ENCODE results near the gene TBX10. TPM values are rescaled to one million over a fixed set of nuclear protein-coding genes. Genes with fewer than 3 reads are reported as not detected.
"Not testable (repeated sequence)": the region's sequence is repeated elsewhere in the genome, so short reads cannot be mapped to it uniquely, and the experiment has no call there.

TBX10 gene
- total and polyA plus RNA-seq, 2 of the 8 experiments (the other 6 are each of a cell fraction or from before 2014, with no cell fraction given): 0.09 TPM; not detected in 1

GRCh38 chr11:67618901-67619659, 20.5 kb downstream of the TBX10 start:
- not testable (repeated sequence) for H2AK5ac ChIP-seq (ENCODE audit: low read depth, low read length); H3K9me3 ChIP-seq (ENCODE audit: insufficient read depth in 2 of 2, low read depth in 1 of 2, low read length in 1 of 2); H3K27ac ChIP-seq (ENCODE audit: low read depth, low read length); H3K79me1 ChIP-seq (ENCODE audit: low read depth, low read length); H2BK15ac ChIP-seq (ENCODE audit: low read length); H3K23ac ChIP-seq (ENCODE audit: insufficient read length); H3K56ac ChIP-seq (replicated peaks; ENCODE audit: insufficient read length, low read depth, low read length); H2BK12ac ChIP-seq (ENCODE audit: low read depth, low read length); H3K14ac ChIP-seq (ENCODE audit: insufficient read length); H3K18ac ChIP-seq (ENCODE audit: extremely low read depth, low read length); H3K23me2 ChIP-seq (ENCODE audit: low read depth, low read length); H2BK20ac ChIP-seq (ENCODE audit: low read length); H2AFZ ChIP-seq (ENCODE audit: low read length); H3K36me3 ChIP-seq (ENCODE audit: control insufficient read depth in 2 of 4, insufficient read depth in 4 of 4, low read length in 3 of 4); H4K91ac ChIP-seq (replicated peaks; ENCODE audit: insufficient read length, low read length); H2BK5ac ChIP-seq (ENCODE audit: low read depth, low read length); FAIRE-seq; H4K5ac ChIP-seq (ENCODE audit: insufficient read length, low read depth, low read length); H2BK120ac ChIP-seq (replicated peaks; ENCODE audit: low read depth, low read length); H3K9ac ChIP-seq (replicated peaks in 1 of 4; ENCODE audit: extremely low read depth in 1 of 4, low read depth in 3 of 4, low read length in 3 of 4); H3K4ac ChIP-seq (replicated peaks; ENCODE audit: insufficient read length, low read depth, low read length); H3K79me2 ChIP-seq (ENCODE audit: control insufficient read depth in 1 of 2, insufficient read depth in 2 of 2, low read length in 2 of 2); H3K4me2 ChIP-seq (ENCODE audit: insufficient read depth in 1 of 2, low read depth in 2 of 2, low read length in 2 of 2); H3K27me3 ChIP-seq (replicated peaks in 1 of 4; ENCODE audit: control insufficient read depth in 3 of 4, extremely low read depth in 1 of 4, insufficient read depth in 3 of 4, low read length in 3 of 4); H4K8ac ChIP-seq (ENCODE audit: extremely low read depth, insufficient read depth, low read length); H4K20me1 ChIP-seq (replicated peaks in 1 of 2; ENCODE audit: control insufficient read depth in 1 of 2, insufficient read depth in 2 of 2, low read length in 2 of 2); H3K4me3 ChIP-seq (ENCODE audit: extremely low read depth in 1 of 4, insufficient read depth in 2 of 4, low read depth in 3 of 4, low read length in 4 of 4)
- peak in 1 of 2 experiments; percentile 52 for DNase-seq (ENCODE audit: low read depth in 1 of 2, low spot score in 2 of 2)
- CTCF ChIA-PET (ENCODE audit: partially characterized antibody): interaction anchor here (0.7 to 2.9 kb wide), 8 partner anchors 11 to 101 kb away, joined by 3 to 28 read pairs (median 3); partner anchors contain the start of gene NUDT8
- POLR2A ChIA-PET (ENCODE audit: partially characterized antibody): interaction anchor here (0.6 to 10.7 kb wide), 13 partner anchors 11 to 187 kb away, joined by 3 to 194 read pairs (median 5); partner anchors contain the start of genes GSTP1, NUDT8 and TBX10
- peaks cover 13 to 30% (median 26%) of the 10 kb centered on the region in 4 experiments for H3K4me1 ChIP-seq (replicated peaks in 1 of 4; ENCODE audit: control insufficient read depth in 3 of 4, insufficient read depth in 4 of 4, low read length in 3 of 4)
- WGBS, 2 experiments (ENCODE audit: extremely low coverage in 1 of 2, insufficient coverage in 1 of 2, insufficient read length in 1 of 2, insufficient replicate concordance in 2 of 2, low coverage in 1 of 2, low lambda C conversion rate in 2 of 2, missing lambda C conversion rate in 1 of 2): 83% methylated on average over 18 of the region's 40 CpGs; no CpG with 5 or more reads in 1 of the 2 experiments
